GM06990 (cell line): Measurements from ENCODE around the gene CD2AP.

Experiments
- DNase-seq: peaks from one replicate; pipeline ENCODE4 v3.0.0-alpha.2; 2011; ENCODE audit not compliant: insufficient read length; ENCODE audit errors: extremely low read depth
- H3K27me3 ChIP-seq: replicated peaks from 2 replicates; pipeline ENCODE4 v1.6.0; 2011; ENCODE audit warnings: low read length; ENCODE audit not compliant: control insufficient read depth, insufficient read depth
- H3K36me3 ChIP-seq: 2 replicates; pipeline ENCODE4 v1.5.1; 2011; ENCODE audit warnings: low read length; ENCODE audit not compliant: control insufficient read depth, insufficient read depth
- H3K4me3 ChIP-seq: replicated peaks from 2 replicates; pipeline ENCODE4 v1.5.1; 2011; ENCODE audit warnings: low read depth, mild to moderate bottlenecking, control low read depth, low read length
- CTCF ChIP-seq: IDR thresholded peaks from 2 replicates; pipeline ENCODE4 v1.5.1; 2011; ENCODE audit warnings: low read length, control low read depth, mild to moderate bottlenecking, inconsistent platforms; ENCODE audit not compliant: insufficient read depth, poor library complexity, severe bottlenecking

Gene CD2AP

GRCh38 chr6:47477497-47478232 is at the start of gene CD2AP:
Gene CD2AP (plus strand): TSS chr6:47477789. CDS start chr6:47478245, 456 bp downstream.
- TF ChIP-seq CTCF = peak; percentile 6
- Histone ChIP-seq H3K4me3 (peak within 1 kb of the TSS; percentile 91), H3K36me3 (no peaks in the 10 kb centered on the region), H3K27me3 (no peaks in the 10 kb centered on the region)
- DNase-seq = peak; percentile 98

GRCh38 chr6:47428288-47428687 is 49.3 kb upstream of the CD2AP start:
- no peaks in the 10 kb centered on the region for H3K27me3 ChIP-seq
- DNase-seq = no peak
- TF ChIP-seq CTCF = no peak
- H3K4me3 ChIP-seq = no peak overlapping the region
- H3K36me3 ChIP-seq = no peaks in the 10 kb centered on the region

- Histone ChIP-seq H3K4me3 (no peak overlapping the region), H3K36me3 (no peaks in the 10 kb centered on the region), H3K27me3 (no peaks in the 10 kb centered on the region)
- no peak for TF ChIP-seq CTCF
- no peak for DNase-seq
These were observed 48.6 kb upstream of the CD2AP start for GRCh38 chr6:47428746-47429664.

- TF ChIP-seq CTCF = no peak
- no peak overlapping the region for H3K4me3 ChIP-seq
- no peaks in the 10 kb centered on the region for H3K27me3 ChIP-seq
- no peaks in the 10 kb centered on the region for H3K36me3 ChIP-seq
- DNase-seq = no peak
These were observed 43.0 kb upstream of the CD2AP start for GRCh38 chr6:47434372-47435253.

- Histone ChIP-seq H3K4me3 (no peak overlapping the region), H3K27me3 (no peaks in the 10 kb centered on the region), H3K36me3 (no peaks in the 10 kb centered on the region)
- DNase-seq = no peak
- TF ChIP-seq CTCF = no peak
These were observed 42.4 kb upstream of the CD2AP start for GRCh38 chr6:47435254-47435612.
